Pons (tissue), 1 donor: ENCODE measurements around the gene DDIT4L.
"Not testable (repeated sequence)": the region's sequence is repeated elsewhere in the genome, so short reads cannot be mapped to it uniquely, and the experiment has no call there.

Experiments used
- DNase-seq: peaks from one replicate; pipeline ENCODE4 v3.0.0-alpha.2; 2016; ENCODE audit warnings: low spot score

DDIT4L gene

GRCh38 chr4:100189820-100190642 lies at the start of gene DDIT4L:
Gene DDIT4L, minus strand, starts transcription at chr4:100190468. Its CDS starts 485 bp downstream, at chr4:100189983.
- no peak for DNase-seq

- no peak for DNase-seq
These were observed 49.7 kb upstream of the DDIT4L start for GRCh38 chr4:100240008-100240407.

GRCh38 chr4:100224721-100225120 lies 34.5 kb upstream of the DDIT4L start:
- DNase-seq: no peak

GRCh38 chr4:100224160-100224559 lies 33.9 kb upstream of the DDIT4L start:
- no peak for DNase-seq

- DNase-seq: no peak
These were observed 18.7 kb upstream of the DDIT4L start for GRCh38 chr4:100208964-100209363.

- no peak for DNase-seq
These were observed 18.2 kb upstream of the DDIT4L start for GRCh38 chr4:100208459-100208858.

GRCh38 chr4:100206850-100207249 lies 16.6 kb upstream of the DDIT4L start:
- DNase-seq: no peak

- no peak for DNase-seq
These were observed 7.8 kb upstream of the DDIT4L start for GRCh38 chr4:100198061-100198460.

- DNase-seq: not testable (repeated sequence)
These were observed 6.3 kb upstream of the DDIT4L start for GRCh38 chr4:100196388-100197071.

- DNase-seq: no peak
These were observed 654 bp upstream of the DDIT4L start for GRCh38 chr4:100190643-100191600.

GRCh38 chr4:100188829-100189228 lies 1.4 kb downstream of the DDIT4L start:
- no peak for DNase-seq

GRCh38 chr4:100187781-100188180 lies 2.5 kb downstream of the DDIT4L start:
- no peak for DNase-seq

- DNase-seq: no peak
These were observed 5.5 kb downstream of the DDIT4L start for GRCh38 chr4:100184787-100185186.

GRCh38 chr4:100177855-100178254 lies 12.4 kb downstream of the DDIT4L start:
- no peak for DNase-seq

- DNase-seq: no peak
These were observed 13.1 kb downstream of the DDIT4L start for GRCh38 chr4:100177126-100177525.

GRCh38 chr4:100175858-100176257 lies 14.4 kb downstream of the DDIT4L start:
- no peak for DNase-seq

GRCh38 chr4:100174985-100175383 lies 15.3 kb downstream of the DDIT4L start:
- no peak for DNase-seq

GRCh38 chr4:100170986-100171385 lies 19.3 kb downstream of the DDIT4L start:
- no peak for DNase-seq

- DNase-seq: no peak
These were observed 20.5 kb downstream of the DDIT4L start for GRCh38 chr4:100169491-100170485.

- DNase-seq: no peak
These were observed 21.7 kb downstream of the DDIT4L start for GRCh38 chr4:100168521-100168920.
